A549 treated with GW870086 at 1 μM for 4 hours (cell line): ENCODE measurements around the gene CCDC187. TPM values are rescaled to one million over a fixed set of nuclear protein-coding genes. Genes with fewer than 3 reads are reported as not detected.

ENCODE experiments used
- total RNA-seq: library from RNA; stranded (reverse); fragments of 200-300 nt; extraction: Qiagen RNA extraction; gene quantifications from 5 replicates; pipeline ENCODE4 v1.2.3, GENCODE V29; 2022; ENCODE audit warnings: low read depth

The CCDC187 gene
- 0.01 TPM in 2 of 5 replicates, not detected in the others for total RNA-seq

DNA sequence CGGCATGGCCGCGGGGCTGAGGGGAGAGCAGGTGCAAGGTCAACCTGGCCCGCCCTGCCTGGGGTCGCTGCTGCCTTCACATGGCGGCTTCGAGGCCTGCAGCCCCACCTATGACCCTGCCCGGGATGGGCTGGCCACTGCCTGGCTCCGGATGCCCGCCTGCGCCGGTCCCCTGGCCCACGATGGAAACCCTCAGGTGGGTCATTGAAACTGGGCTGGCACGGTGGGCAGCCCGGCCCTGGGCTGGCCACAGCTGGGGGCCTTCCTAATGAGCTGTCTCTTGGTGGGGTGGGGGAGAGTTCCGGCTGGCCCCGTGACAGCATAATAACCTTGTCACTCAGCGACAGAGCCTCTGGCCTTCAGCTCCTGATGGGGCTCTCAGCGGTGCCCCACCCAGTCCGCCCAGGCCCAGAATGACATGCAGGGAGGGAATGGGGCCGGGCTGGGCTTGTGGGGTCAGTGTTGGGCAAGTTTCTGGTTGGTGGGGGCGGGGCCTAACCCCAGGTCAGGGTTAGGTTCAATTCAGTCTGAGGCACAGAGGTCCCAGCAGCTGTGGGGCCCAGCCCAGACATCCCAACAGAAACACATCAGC is at the start of gene CCDC187:
TSS of gene CCDC187 (minus strand) at position 270 of the 592 bp plus-strand sequence. CDS start at position 6, 264 bp downstream.

DNA sequence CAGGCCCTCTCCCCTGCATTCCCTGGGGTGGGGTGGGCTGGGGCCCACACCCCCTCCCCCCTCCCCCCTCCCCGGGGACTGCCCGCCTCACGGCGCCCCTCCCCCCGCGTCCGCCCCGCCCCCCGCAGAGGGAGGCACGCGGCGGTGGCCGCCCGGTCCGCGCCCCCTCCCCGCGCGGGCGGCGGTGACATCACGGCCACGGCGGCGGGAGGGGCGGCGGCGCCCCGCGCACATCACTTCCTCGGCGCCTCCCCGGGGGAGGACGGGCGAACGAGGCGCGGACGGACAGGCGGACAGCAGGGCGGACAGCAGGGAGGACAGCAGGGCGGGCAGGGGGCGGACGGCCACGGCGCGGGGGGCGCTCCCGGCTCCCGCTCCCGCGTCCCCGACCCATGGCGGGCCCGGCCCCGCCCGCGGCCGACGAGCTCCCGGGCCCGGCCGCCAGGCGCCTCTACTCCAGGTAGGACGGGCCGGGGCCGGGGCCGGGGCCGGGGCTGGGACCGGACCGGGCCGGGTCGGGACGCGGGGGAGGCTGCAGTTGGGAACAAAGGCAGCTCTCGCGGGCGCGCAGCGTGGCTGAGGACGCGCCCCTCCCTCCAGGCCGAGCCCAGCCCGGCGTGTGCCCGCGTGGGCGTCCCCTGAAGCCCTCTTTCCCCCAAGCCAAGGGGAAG is 23.5 kb upstream of the CCDC187 start, which contains the start of gene GPSM1:
TSS of gene GPSM1 (plus strand) at position 236 of the 671 bp plus-strand sequence. CDS start at position 393, 157 bp downstream.

DNA sequence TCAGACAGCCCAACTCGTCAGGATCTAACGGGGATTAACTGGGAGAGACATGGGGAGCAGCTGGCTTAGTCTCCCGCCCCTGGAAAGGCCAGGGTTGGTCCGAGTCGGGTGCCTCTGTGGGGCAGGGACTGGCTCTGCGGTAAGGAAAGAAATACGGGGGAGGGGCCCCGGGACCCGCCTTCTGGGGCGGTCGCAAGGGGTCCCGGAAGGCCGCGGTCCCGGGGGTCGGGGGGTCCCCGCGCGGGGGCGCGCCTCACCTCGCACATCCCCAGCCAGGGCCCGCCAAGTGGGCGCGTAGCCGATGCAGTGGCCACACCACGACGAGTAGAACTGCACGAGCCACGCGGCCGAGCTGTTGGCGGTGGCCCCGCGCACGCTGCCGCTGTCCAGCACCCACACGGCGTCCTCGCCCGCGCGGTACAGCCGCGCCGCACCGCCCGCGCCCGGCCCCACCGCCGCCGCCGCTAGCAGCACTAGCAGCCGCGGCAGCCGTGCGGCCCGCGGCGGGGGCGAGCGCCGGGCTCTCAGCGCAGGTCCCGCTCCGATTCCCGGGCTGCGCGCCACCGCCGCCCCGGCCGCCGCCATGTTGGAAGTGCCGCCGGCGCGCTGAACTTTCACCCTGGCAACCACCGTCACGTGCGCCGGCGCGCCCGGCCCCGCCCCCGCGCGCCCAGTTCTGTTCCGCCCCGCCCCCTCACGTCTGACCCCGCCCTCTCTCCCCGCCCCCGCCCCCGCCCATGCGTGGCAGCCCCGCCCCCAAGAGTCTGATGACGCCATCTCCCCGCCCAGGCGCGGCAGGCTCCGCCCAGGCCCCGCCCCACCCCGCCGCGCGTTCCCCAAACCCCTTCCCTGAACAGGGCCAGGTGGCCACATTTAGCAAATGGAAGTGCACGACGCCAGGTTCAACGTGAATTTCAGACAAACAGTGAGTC is 58.4 kb downstream of the CCDC187 start, which contains the start of gene QSOX2:
TSS of gene QSOX2 (minus strand) at position 594 of the 932 bp plus-strand sequence. CDS start at position 585, 9 bp downstream.

DNA sequence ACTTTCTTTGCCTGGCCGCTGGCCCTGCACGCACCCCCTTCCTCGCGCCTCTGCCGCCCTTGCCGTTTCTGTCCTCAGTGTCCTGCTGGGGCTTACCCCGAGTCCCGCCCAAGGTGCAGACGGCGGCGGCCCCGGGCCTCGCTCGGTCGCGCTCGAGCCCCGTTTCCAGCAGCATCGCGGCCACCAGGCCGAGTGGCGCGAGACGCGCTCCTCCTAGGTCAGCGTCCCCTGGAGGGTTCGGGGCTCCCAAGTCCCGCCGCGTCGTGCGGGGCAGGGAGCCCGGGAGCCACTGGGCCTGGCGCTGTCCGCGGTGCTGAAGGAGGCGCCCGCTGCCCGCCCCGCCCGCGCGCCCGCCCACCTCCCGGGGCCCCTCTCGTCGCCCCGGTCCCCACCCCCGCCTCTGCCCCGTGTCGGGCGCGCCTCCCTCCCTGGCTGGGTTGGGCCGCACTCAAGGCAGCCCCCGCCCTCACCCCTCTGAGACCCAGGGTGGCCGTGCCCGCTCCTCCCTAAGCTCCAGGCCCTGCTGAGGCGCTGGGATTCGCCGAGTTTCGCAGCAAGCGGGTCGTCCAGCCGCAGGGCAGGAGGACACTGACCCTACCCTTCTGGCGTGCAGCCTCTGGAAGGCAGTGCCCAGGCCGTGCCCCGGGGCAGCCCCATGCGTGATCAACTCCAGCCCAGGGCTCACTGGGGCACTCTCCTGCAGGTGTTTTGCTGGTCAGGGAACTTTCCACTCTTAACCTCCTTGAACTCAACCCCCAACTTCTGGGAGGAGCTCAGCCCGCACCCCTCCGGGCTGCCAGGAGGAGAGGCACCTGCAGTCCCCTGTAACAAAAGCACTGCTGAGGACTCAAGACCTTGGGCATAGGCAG is 98.8 kb downstream of the CCDC187 start, which contains the start of gene LHX3:
TSS of gene LHX3 (minus strand) at position 291 of the 869 bp plus-strand sequence. CDS start at position 175, 116 bp downstream.

Other genes with a start within 250 kb of the CCDC187 start
- gene NACC2, start 208.8 kb downstream of the CCDC187 start, total RNA-seq: 27.5 to 38.0 TPM (median 35.5 TPM) in 5 replicates
- 32.2 to 44.1 TPM (median 43.5 TPM) in 5 replicates for gene TMEM250, start 185.2 kb downstream of the CCDC187 start, total RNA-seq
- 0.07 to 0.13 TPM (median 0.08 TPM) in 4 of 5 replicates, not detected in the other for gene LHX3, start 99.0 kb downstream of the CCDC187 start, total RNA-seq
- 24.5 to 28.7 TPM (median 27.0 TPM) in 5 replicates for gene QSOX2, start 58.3 kb downstream of the CCDC187 start, total RNA-seq
- 8.8 to 14.0 TPM (median 12.7 TPM) in 5 replicates for gene GPSM1, start 23.4 kb upstream of the CCDC187 start, total RNA-seq
- gene DNLZ, start 59.6 kb upstream of the CCDC187 start, total RNA-seq: 28.1 to 45.8 TPM (median 35.7 TPM) in 5 replicates
- 0.82 to 1.9 TPM (median 1.2 TPM) in 5 replicates for gene CARD9, start 69.6 kb upstream of the CCDC187 start, total RNA-seq
- gene SNAPC4, start 96.1 kb upstream of the CCDC187 start, total RNA-seq: 10.3 to 13.0 TPM (median 12.7 TPM) in 5 replicates
- 55.9 to 75.2 TPM (median 71.3 TPM) in 5 replicates for gene ENTR1, start 106.5 kb upstream of the CCDC187 start, total RNA-seq
- gene PMPCA, start 106.6 kb upstream of the CCDC187 start, total RNA-seq: 78.0 to 93.9 TPM (median 85.1 TPM) in 5 replicates
- gene INPP5E, start 135.8 kb upstream of the CCDC187 start, total RNA-seq: 14.2 to 20.7 TPM (median 19.7 TPM) in 5 replicates
- 49.6 to 61.9 TPM (median 60.6 TPM) in 5 replicates for gene SEC16A, start 178.9 kb upstream of the CCDC187 start, total RNA-seq
- gene NOTCH1, start 242.0 kb upstream of the CCDC187 start, total RNA-seq: 8.3 to 12.4 TPM (median 10.8 TPM) in 5 replicates